Peyer's patch (tissue), 4 donors: ENCODE results near the gene NEK6. TPM values are rescaled to one million over a fixed set of nuclear protein-coding genes. Genes with fewer than 3 reads are reported as not detected.

Source experiments
- DNase-seq, 3 donors: peaks; one replicate each; pipeline ENCODE4 v3.0.0-alpha.2; 2017 to 2019
- H3K27ac ChIP-seq, 4 donors: fragments of 200-600 bp; sonication (generic); one replicate each; pipeline ENCODE4 v1.5.1; 2016 to 2019
- H3K27me3 ChIP-seq, 2 donors: fragments of 200-600 bp; sonication (generic); one replicate each; pipeline ENCODE4 v1.5.1; 2019
- H3K36me3 ChIP-seq, 3 donors: fragments of 200-600 bp; sonication (generic); one replicate each; pipeline ENCODE4 v1.5.1; 2016 to 2019
- H3K4me1 ChIP-seq, 4 donors: fragments of 200-600 bp; sonication (generic); one replicate each; pipeline ENCODE4 v1.5.1; 2016 to 2019
- H3K4me3 ChIP-seq, 4 donors: fragments of 200-600 bp; sonication (generic); 1 replicate in 3 of 4; 2 replicates in 1 of 4; pipeline ENCODE4 v1.5.1; 2016 to 2019; ENCODE audit warnings: mild to moderate bottlenecking in 1 of 4
- H3K9me3 ChIP-seq, 4 donors: fragments of 200-600 bp; sonication (generic); one replicate each; pipeline ENCODE4 v1.5.1; 2016 to 2019; ENCODE audit warnings: mild to moderate bottlenecking in 1 of 4
- CTCF ChIP-seq, 6 experiments: fragments of 450-650 bp in 4 of 6; fragments of 200-600 bp in 2 of 6; sonication (generic) in 1 of 6; IDR thresholded peaks; one replicate each; pipeline ENCODE4 v1.5.1; 2017 to 2019; ENCODE audit warnings: antibody characterized with exemption in 6 of 6, mild to moderate bottlenecking in 3 of 6, moderate library complexity in 1 of 6
- POLR2A ChIP-seq, 2 donors: fragments of 450-650 bp; IDR thresholded peaks; one replicate each; pipeline ENCODE4 v1.5.1; 2017; ENCODE audit warnings: antibody characterized with exemption in 2 of 2, mild to moderate bottlenecking in 2 of 2, moderate library complexity in 2 of 2
- total RNA-seq, 4 donors: library from RNA; depleted of rRNA; stranded (reverse); fragments of >200 nt; gene quantifications; one replicate each; pipeline ENCODE4 v1.1.0, GENCODE V29; 2016

Gene NEK6
- total RNA-seq, 4 donors from 2014 or later: 38.4 to 77.6 (median 46.9) TPM

GRCh38 chr9:124322618-124323432 lies 65.1 kb downstream of the NEK6 start:
- no peak for DNase-seq
- H3K9me3 ChIP-seq: no peaks in the 10 kb centered on the region
- no peak for TF ChIP-seq CTCF (IDR thresholded peaks at IDR 0.05)
- TF ChIP-seq POLR2A (IDR thresholded peaks at IDR 0.05): no peak
- H3K4me1 ChIP-seq: peaks cover 0 to 6% (median 1%) of the 10 kb centered on the region in 4 donors
- H3K27ac ChIP-seq: no peak overlapping the region
- H3K36me3 ChIP-seq: peaks cover 0 to 57% (median 0%) of the 10 kb centered on the region in 3 donors
- H3K4me3 ChIP-seq: no peak overlapping the region
- H3K27me3 ChIP-seq: no peaks in the 10 kb centered on the region

- no peaks in the 10 kb centered on the region for H3K27me3 ChIP-seq
- H3K9me3 ChIP-seq: no peaks in the 10 kb centered on the region
- no peak for DNase-seq
- TF ChIP-seq POLR2A (IDR thresholded peaks at IDR 0.05): no peak
- TF ChIP-seq CTCF (IDR thresholded peaks at IDR 0.05): no peak
- no peak overlapping the region for H3K4me3 ChIP-seq
- peaks cover 0 to 6% (median 1%) of the 10 kb centered on the region in 4 donors for H3K4me1 ChIP-seq
- H3K36me3 ChIP-seq: peaks cover 0 to 63% (median 0%) of the 10 kb centered on the region in 3 donors
- H3K27ac ChIP-seq: no peak overlapping the region
Measured at GRCh38 chr9:124323904-124324303, 66.2 kb downstream of the NEK6 start.

- Histone ChIP-seq H3K27me3 (no peaks in the 10 kb centered on the region), H3K4me1 (no peaks in the 10 kb centered on the region), H3K36me3 (peaks cover 0 to 80% (median 0%) of the 10 kb centered on the region in 3 donors), H3K9me3 (no peaks in the 10 kb centered on the region), H3K27ac (no peak overlapping the region), H3K4me3 (no peak overlapping the region)
- TF ChIP-seq POLR2A (IDR thresholded peaks at IDR 0.05): no peak
- no peak for TF ChIP-seq CTCF (IDR thresholded peaks at IDR 0.05)
- no peak for DNase-seq
Measured at GRCh38 chr9:124325816-124326215, 68.1 kb downstream of the NEK6 start.

- no peak for DNase-seq
- H3K36me3 ChIP-seq: peaks cover 0 to 78% (median 0%) of the 10 kb centered on the region in 3 donors
- no peaks in the 10 kb centered on the region for H3K27me3 ChIP-seq
- no peak overlapping the region for H3K27ac ChIP-seq
- no peaks in the 10 kb centered on the region for H3K4me1 ChIP-seq
- no peaks in the 10 kb centered on the region for H3K9me3 ChIP-seq
- TF ChIP-seq POLR2A (IDR thresholded peaks at IDR 0.05) (no peak), CTCF (IDR thresholded peaks at IDR 0.05) (no peak)
- H3K4me3 ChIP-seq: no peak overlapping the region
Measured at GRCh38 chr9:124326378-124326777, 68.6 kb downstream of the NEK6 start.

GRCh38 chr9:124327491-124327890 lies 69.7 kb downstream of the NEK6 start:
- Histone ChIP-seq H3K36me3 (peaks cover 0 to 77% (median 0%) of the 10 kb centered on the region in 3 donors), H3K9me3 (no peaks in the 10 kb centered on the region), H3K27me3 (no peaks in the 10 kb centered on the region), H3K4me3 (no peak overlapping the region), H3K27ac (no peak overlapping the region), H3K4me1 (no peaks in the 10 kb centered on the region)
- no peak for TF ChIP-seq CTCF (IDR thresholded peaks at IDR 0.05)
- no peak for TF ChIP-seq POLR2A (IDR thresholded peaks at IDR 0.05)
- no peak for DNase-seq
